Measurements from ENCODE around the gene DOHH. TPM values are rescaled to one million over a fixed set of nuclear protein-coding genes. Genes with fewer than 3 reads are reported as not detected.

DOHH gene
- total and polyA plus RNA-seq, 5 donors = 9.8 to 14.8 (median 12.4) TPM

DNA sequence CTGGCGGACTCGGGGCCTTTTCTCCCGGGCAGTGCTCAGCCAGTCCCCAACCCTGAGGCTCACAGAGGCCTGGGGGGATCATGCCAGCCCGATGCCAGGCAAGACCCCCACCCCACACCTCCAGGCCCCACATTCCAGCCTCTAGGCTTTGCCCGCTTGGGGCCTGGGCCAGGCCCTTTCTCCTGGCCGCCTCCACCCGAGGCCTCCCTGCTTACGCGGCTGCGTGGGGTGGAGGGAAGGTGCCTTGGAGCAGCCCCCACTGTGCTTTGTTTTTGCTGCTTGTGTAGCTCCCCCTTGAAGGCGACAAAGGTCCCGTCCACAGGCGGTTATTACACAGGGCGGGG lies 58.5 kb downstream of the DOHH start:
- no peaks in the 10 kb centered on the region for H3K9me3 ChIP-seq (ENCODE audit: control insufficient read depth, low read length)
- no peak overlapping the region for H3K27ac ChIP-seq (ENCODE audit: low read length)
- no peak for ATAC-seq
- no peak for DNase-seq
- 64% methylated on average over 14 of the region's 14 CpGs for WGBS
- H3K4me3 ChIP-seq (ENCODE audit: low read length) = no peak overlapping the region
- peaks cover 12% of the 10 kb centered on the region for H3K4me1 ChIP-seq (ENCODE audit: control insufficient read depth, insufficient read depth, low read length)
- H3K27me3 ChIP-seq (ENCODE audit: control insufficient read depth, insufficient read depth) = no peaks in the 10 kb centered on the region
- intact Hi-C loops (cut with DNase I) = no loop called here

DNA sequence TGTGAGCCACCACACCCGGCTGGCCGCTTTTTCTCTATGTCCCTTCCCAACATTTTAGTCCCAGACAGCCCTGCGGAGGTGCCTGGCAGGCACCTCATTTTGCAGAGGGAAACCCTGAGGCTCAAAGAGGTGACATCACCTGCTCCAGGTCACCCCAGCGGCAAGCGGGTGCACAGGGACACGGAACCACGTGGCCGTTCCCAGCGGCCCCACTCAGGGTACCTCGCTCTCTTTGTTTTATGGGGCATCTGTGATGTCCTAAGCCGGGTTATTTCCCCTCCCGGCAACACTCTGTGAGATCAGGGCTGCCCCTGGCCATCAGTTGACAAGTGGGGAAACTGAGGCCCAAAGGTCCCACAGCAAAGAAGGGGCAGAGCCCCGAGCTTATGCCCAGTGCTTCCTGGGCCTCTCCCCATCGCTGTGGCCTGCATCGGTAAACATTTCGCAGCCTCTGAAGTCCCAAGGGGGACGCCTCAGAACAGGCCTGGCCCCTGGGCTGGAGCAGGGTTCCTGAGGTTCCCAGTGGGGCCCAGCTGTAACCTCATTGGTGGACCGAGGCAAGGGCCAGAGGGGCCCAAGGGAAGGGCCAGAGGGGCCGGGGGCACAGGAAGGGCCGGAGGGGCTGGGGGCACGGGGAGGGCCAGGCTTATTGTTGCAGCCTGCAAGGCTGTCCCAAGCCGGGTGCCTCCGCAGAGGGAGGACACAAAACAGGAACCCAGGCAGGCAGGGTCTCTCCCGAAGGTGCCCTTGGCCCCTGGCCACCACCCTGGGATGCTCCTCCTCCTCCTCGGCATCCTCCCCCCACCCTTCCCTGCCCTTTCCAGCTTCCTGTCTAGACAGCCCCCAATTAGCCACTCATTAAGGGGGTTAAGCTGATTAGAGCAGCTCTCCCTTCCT lies 59.1 kb downstream of the DOHH start:
- 70% methylated on average over 25 of the region's 25 CpGs for WGBS
- H3K4me1 ChIP-seq (ENCODE audit: control insufficient read depth, insufficient read depth, low read length) = peaks cover 12% of the 10 kb centered on the region

More for the DNA sequence above, 59.1 kb downstream of the DOHH start:
- no peak overlapping the region for H3K4me3 ChIP-seq (ENCODE audit: low read length)
- DNase-seq (peak in 2 of 3 donors; percentile 55 to 59), ATAC-seq (peak in 1 of 2 donors; percentile 3)
- H3K27ac ChIP-seq (ENCODE audit: low read length) = no peak overlapping the region
- intact Hi-C loops (cut with DNase I) = no loop called here
- no peaks in the 10 kb centered on the region for H3K27me3 ChIP-seq (ENCODE audit: control insufficient read depth, insufficient read depth)
- no peaks in the 10 kb centered on the region for H3K9me3 ChIP-seq (ENCODE audit: control insufficient read depth, low read length)

Other genes starting within 250 kb of the DOHH start
- 100 to 1,000 TPM; 175 to 223 (median 188) TPM for gene NFIC, start 134.1 kb downstream of the DOHH start, total RNA-seq
- gene NFIC, start 134.1 kb downstream of the DOHH start, polyA plus RNA-seq = 186 TPM
- gene SMIM24, start 20.1 kb downstream of the DOHH start, total RNA-seq = not detected
- gene SMIM24, start 20.1 kb downstream of the DOHH start, polyA plus RNA-seq = not detected
- not detected for gene SMIM44, start 17.2 kb downstream of the DOHH start, total RNA-seq
- gene SMIM44, start 17.2 kb downstream of the DOHH start, polyA plus RNA-seq = not detected
- gene FZR1, start 5.6 kb upstream of the DOHH start, total RNA-seq = 10 to 100 TPM; 18.6 to 23.3 (median 21.8) TPM
- gene FZR1, start 5.6 kb upstream of the DOHH start, polyA plus RNA-seq = 14.3 TPM
- gene TEKTIP1, start 38.5 kb upstream of the DOHH start, total RNA-seq = 1 to 10 TPM in 1 of 4 donors, under 1 TPM in 1, not detected in 2; 0.97 to 1.2 TPM
- gene TEKTIP1, start 38.5 kb upstream of the DOHH start, polyA plus RNA-seq = 0.20 TPM
- gene MFSD12, start 56.9 kb upstream of the DOHH start, total RNA-seq = 10 to 100 TPM; 20.6 to 31.7 (median 29.6) TPM
- 21.3 TPM for gene MFSD12, start 56.9 kb upstream of the DOHH start, polyA plus RNA-seq
- gene HMG20B, start 72.3 kb upstream of the DOHH start, total RNA-seq = 10 to 100 TPM; 35.7 to 46.0 (median 36.2) TPM
- 50.5 TPM for gene HMG20B, start 72.3 kb upstream of the DOHH start, polyA plus RNA-seq
- 1 to 10 TPM in 2 of 4 donors, under 1 TPM in 2; 0.89 to 2.1 (median 1.2) TPM for gene GIPC3, start 84.8 kb upstream of the DOHH start, total RNA-seq
- gene GIPC3, start 84.8 kb upstream of the DOHH start, polyA plus RNA-seq = 1.2 TPM
- 1 to 10 TPM; 1.3 to 2.2 (median 2.0) TPM for gene TBXA2R, start 106.2 kb upstream of the DOHH start, total RNA-seq
- 1.8 TPM for gene TBXA2R, start 106.2 kb upstream of the DOHH start, polyA plus RNA-seq
- 10 to 100 TPM; 13.8 to 17.8 (median 14.4) TPM for gene CACTIN, start 126.1 kb upstream of the DOHH start, total RNA-seq
- gene CACTIN, start 126.1 kb upstream of the DOHH start, polyA plus RNA-seq = 13.5 TPM
- gene PIP5K1C, start 199.8 kb upstream of the DOHH start, total RNA-seq = 10 to 100 TPM; 38.8 to 48.3 (median 40.4) TPM
- 31.4 TPM for gene PIP5K1C, start 199.8 kb upstream of the DOHH start, polyA plus RNA-seq
- gene TJP3, start 207.7 kb upstream of the DOHH start, total RNA-seq = not detected
- gene TJP3, start 207.7 kb upstream of the DOHH start, polyA plus RNA-seq = 0.05 TPM